Kasumi-1 (cell line): ENCODE measurements around the gene ZNF256.

Experiments used
- DNase-seq, 2 experiments: peaks; one replicate each; lab custom pipeline; 2025; lab: John Stamatoyannopoulos, UW

The ZNF256 gene

GRCh38 chr19:57947419-57948134 lies at the start of gene ZNF256:
TSS of gene ZNF256 (minus strand) at chr19:57947706. CDS start at chr19:57947474, 232 bp downstream.
- peak; percentile 84 to 90 for DNase-seq

DNA sequence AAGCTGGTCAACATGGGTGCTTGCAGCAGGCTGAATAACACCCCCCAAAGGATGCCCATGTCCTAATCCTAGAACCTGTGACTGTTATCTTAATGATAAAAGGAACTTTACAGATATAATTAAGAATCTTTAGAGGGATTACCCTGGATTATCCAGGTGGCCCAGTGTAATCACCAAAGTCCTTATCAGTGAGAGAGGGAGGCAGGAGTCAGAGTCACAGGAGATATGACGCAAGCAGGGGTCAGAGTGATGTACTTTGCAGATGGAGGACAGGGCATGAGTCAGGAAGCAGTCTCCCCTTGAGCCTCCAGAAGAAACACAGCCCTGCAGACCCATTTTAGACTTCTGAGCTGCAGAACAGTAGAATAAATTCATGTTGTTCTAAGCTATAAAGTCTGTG lies 45.3 kb upstream of the ZNF256 start:
- no peak for DNase-seq

GRCh38 chr19:57978586-57979289 lies 31.2 kb upstream of the ZNF256 start:
- DNase-seq = no peak

DNA sequence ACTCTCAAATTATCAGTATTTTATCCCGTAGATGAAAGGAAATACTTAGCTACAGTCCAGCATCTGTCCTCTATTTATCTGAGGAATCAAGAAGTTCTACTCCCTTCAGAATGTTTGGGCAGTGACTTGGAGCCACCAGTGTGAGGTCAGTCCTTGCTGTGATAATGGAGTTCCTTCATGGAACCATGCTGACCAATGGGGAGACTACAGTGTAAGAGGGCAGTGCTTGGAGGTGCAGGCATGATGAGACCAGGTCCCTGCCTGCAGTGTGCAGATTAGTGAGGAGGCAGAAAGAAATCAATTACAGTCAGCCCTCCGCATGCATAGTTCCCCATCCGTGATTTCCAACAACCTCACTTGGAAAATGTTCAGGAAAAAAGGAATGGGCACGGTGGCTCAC lies 26.9 kb upstream of the ZNF256 start, which contains the start of gene C19orf18:
Gene C19orf18, minus strand, starts transcription at position 101 of the 400 bp plus-strand sequence. CDS start 102 bp downstream, outside the sequence.
- no peak for DNase-seq

DNA sequence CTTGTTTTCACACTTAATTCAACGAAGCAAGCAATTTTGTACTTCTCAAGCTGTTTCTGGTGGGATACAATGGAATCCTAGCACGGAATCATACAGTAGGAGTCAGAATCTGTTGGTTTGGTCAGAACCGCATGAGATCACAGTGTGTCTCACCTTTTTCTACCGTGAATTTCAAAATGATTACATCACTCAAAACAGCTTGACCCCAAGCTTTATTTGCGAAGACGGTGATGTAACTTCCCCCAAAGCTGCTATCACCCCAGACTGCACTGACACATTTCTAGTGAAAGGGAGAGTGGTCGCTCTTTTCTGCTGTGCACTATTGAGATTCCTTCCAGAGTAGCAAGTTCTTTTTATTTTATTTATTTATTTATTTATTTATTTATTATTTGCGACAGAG lies 17.3 kb upstream of the ZNF256 start:
- DNase-seq = no peak

- DNase-seq = no peak
These were observed 14.3 kb upstream of the ZNF256 start for GRCh38 chr19:57961785-57962184.

DNA sequence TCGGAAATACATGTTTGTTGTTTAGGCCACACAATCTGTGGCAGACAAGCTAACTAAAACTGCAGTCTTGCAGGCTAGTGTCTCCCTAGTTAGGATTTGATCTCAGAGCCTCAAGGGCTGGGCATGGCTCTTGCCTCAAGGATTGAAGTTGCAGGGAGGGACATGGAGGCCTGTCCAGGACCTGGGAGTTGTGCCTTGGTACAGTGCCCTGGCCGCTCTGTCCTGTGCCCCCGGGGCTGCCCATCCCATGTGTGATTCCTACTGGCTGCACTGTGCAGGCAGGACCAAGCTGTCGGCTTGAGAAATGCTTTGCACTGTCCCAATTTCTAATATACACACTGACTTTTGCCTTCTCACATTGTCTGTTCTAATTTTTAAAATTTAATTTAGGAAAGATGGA lies 7.5 kb upstream of the ZNF256 start:
- DNase-seq = no peak

DNA sequence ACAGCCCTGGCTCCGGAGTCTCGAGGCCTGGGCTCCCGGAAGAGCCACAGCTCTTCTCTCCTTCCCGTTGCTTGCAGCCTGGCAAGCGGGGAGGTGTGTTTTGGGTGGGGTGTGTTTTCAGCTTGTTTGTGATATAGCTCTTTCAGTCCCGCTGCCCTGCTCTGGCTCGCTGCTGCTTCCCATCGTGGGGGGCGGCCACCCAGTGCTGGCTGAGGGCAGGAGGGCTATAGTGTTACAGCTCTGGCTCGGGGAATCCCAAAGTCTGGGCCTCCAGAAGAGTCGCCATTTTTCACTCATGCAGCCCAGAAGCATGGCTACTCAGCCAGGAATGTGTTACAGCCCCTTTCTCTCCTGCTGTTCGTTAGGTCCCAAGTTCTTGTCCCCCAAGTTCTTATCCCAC lies 2.2 kb upstream of the ZNF256 start:
- no peak for DNase-seq

GRCh38 chr19:57949296-57949695 lies 1.8 kb upstream of the ZNF256 start:
- DNase-seq = no peak

GRCh38 chr19:57947088-57947418 lies 453 bp downstream of the ZNF256 start:
- no peak for DNase-seq

DNA sequence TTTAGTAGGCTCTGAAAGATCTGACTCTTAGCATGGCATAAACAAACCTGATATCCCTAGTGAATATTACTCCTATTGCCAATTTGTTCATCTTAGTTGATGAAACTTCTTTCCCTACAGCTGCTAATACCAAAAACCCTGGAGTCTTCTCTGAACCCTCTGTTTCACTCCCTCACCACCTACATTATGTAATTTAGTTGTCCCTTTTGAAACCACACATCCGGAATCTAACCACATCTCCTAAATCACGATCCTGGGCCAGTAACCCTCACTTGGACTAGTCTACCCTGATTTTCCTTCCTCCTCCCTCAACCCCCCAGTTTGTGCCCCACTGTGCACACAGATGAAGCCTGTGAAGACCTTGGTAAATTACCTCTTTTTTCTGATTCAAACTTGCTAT lies 1.2 kb downstream of the ZNF256 start:
- no peak for DNase-seq

- DNase-seq = no peak
These were observed 5.9 kb downstream of the ZNF256 start for GRCh38 chr19:57941593-57941992.

DNA sequence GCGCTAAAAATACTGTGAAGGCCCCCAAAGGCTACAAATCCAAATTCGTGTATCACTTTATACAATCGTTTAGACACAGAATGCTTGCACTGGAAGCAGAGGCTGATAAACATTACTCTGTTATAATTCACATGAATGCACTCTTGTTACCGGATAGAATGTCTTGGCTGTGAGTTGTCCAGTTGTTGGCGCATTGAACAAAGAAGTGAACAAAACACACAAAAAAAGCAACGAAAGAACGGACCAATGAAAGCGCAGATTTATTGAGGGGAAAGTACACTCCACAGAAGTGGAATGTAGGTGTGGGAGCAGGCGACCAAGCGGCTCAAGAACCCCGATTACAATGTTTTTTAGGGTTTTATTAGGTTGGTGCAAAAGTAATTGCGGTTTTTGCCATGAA lies 11.8 kb downstream of the ZNF256 start:
- DNase-seq = no peak

GRCh38 chr19:57934820-57935665 lies 12.5 kb downstream of the ZNF256 start, which contains the start of gene ZNF418:
TSS of gene ZNF418 (minus strand) at chr19:57935402. CDS start at chr19:57933822, 1,580 bp downstream.
- DNase-seq = no peak

DNA sequence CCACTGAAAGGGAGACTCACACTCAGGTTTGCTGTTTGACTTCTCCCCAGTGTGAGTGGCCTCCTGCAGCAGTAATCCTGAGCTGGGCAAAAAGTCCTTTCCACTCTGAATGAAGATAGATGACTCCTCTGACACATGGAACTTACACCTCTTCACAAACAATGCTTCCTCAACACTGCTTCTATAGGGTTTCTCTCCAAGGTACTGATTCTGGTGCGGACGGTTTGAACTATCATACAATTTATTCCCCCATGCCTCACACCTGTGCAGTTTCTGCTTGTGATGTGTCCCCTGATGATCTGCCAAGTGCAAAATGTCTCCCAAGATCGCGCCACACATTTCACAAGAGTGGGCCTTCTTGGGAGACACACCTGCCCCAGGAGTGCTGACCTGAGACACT lies 19.9 kb downstream of the ZNF256 start:
- DNase-seq = no peak

DNA sequence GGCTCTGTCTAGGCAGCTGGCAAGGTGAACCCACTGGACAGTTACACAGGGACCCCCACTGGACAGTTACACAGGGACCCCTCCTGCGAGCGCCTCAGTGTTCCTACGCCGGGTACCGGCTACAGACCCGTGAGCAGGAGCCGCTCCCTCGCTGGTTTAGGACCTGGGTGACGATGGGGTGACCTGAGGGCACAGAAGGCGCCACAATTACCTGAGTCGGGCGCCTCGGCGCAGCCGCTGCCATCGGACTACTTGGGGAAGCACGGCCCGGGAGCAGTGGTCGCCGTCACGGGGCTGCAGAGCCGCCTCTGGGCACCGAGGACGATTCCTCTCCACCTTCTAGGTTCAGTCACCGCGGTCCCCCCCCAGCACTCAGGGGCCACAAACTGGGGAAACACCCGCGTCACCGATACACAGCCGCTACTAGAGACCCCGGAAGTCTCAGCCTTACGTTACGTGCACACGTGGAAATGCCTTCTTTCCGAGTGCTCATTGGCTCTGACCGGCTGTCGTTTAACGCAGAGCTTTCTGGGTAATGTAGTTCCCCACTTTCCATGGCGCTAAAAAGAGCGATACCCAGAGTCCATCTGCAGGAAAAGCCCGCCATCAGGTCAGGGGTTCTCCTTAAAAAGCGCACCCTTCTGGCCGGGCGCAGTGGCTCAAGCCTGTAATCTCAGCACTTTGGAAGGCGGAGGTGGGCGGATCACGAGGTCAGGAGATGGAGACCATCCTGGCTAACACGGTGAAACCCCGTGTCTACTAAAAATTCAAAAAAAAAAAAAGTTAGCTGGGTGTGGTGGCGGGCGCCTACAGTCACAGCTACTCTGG lies 31.1 kb downstream of the ZNF256 start, which contains the start of gene ZNF417:
Gene ZNF417, minus strand, starts transcription at position 425 of the 828 bp plus-strand sequence. Its CDS starts 181 bp downstream, at position 244.
- peak; percentile 95 for DNase-seq

GRCh38 chr19:57914531-57914930 lies 33.0 kb downstream of the ZNF256 start:
- no peak for DNase-seq

DNA sequence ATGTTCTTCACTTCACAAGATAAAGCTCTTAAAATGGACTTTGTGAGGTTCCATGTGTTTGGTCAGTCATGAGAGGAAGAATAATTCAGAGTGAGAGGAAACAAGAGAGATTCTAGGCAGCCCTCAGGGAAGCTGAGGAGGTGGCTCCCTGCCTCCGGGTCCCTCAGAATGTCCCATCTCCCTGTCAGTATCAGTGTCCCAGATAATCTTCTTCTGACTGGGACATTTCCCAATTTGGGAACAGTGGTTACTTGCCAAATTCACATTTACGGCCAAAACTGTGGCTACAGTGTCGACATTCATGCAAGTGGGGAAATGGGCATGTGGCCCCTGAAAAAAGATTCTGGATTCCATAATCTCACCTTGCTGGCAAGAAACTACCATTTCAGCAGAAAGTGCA lies 40.1 kb downstream of the ZNF256 start:
- no peak for DNase-seq

- no peak for DNase-seq
These were observed 42.2 kb downstream of the ZNF256 start for GRCh38 chr19:57905258-57905657.

- DNase-seq = no peak
These were observed 43.8 kb downstream of the ZNF256 start for GRCh38 chr19:57903618-57904184.

- no peak for DNase-seq
These were observed 47.2 kb downstream of the ZNF256 start for GRCh38 chr19:57900311-57900710.
